Choroid plexus epithelial cell (primary cell): ENCODE data around the gene YWHAG.
A peak's percentile ranks its signal among the peaks of the same experiment; 100 is the strongest.

Source experiments
- DNase-seq: peaks from one replicate; pipeline ENCODE4 v3.0.0-alpha.2; 2010; ENCODE audit warnings: low read depth
- H3K4me3 ChIP-seq: 2 replicates; pipeline ENCODE4 v1.5.1; 2011; ENCODE audit warnings: low read depth, mild to moderate bottlenecking, control low read depth, low read length, moderate library complexity
- TF ChIP-seq, protein P1 (sequence below): conservative IDR thresholded peaks from 2 replicates; pipeline ENCODE4 v1.5.1; 2011; ENCODE audit warnings: low read depth, mild to moderate bottlenecking, control low read depth, inconsistent platforms, low read length, moderate library complexity

Gene YWHAG

DNA sequence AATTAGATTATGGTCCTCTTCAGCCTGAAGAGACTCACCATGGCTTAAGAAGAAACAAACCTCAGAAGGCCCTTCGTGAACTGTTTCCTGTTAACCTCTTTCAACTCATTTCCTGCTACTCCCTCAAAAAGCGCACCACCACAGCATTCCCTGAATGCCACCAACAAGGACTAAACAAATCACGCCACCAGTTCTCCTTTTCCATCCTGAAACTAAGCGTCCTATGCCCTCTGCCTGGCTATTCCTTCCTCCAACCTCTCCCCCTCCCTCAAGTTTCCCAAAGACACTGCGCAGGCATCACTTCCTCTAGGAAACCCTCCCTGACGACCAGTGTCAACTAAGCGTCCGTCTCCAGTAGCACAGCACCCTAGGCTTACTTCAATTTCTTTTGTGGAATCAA, 12.0 kb downstream of the YWHAG start:
- TF ChIP-seq, protein P1, sequence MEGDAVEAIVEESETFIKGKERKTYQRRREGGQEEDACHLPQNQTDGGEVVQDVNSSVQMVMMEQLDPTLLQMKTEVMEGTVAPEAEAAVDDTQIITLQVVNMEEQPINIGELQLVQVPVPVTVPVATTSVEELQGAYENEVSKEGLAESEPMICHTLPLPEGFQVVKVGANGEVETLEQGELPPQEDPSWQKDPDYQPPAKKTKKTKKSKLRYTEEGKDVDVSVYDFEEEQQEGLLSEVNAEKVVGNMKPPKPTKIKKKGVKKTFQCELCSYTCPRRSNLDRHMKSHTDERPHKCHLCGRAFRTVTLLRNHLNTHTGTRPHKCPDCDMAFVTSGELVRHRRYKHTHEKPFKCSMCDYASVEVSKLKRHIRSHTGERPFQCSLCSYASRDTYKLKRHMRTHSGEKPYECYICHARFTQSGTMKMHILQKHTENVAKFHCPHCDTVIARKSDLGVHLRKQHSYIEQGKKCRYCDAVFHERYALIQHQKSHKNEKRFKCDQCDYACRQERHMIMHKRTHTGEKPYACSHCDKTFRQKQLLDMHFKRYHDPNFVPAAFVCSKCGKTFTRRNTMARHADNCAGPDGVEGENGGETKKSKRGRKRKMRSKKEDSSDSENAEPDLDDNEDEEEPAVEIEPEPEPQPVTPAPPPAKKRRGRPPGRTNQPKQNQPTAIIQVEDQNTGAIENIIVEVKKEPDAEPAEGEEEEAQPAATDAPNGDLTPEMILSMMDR, result no peak
- no peak overlapping the region for H3K4me3 ChIP-seq
- peak; percentile 55 for DNase-seq

DNA sequence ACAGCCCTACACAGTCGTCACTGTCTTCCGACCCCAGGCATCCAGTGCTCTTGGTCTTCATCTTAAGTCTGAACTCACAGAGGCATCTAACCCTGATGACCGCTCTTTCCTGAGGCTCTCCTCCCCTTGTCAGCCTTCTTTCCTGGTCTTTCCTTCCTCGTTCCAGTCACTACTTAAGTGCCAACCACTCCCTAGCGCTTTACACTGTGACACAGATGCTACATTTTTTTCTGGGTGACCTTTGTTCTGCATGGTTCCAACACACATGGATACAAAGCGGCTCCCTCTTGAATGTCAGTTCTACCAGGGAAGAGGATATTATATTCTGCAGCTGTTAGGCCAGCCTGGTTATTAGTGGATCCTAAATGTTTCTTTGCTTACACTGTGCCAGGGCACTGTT, 12.7 kb downstream of the YWHAG start:
- TF ChIP-seq, protein P1, result no peak
- H3K4me3 ChIP-seq, result no peak overlapping the region
- DNase-seq, result no peak

DNA sequence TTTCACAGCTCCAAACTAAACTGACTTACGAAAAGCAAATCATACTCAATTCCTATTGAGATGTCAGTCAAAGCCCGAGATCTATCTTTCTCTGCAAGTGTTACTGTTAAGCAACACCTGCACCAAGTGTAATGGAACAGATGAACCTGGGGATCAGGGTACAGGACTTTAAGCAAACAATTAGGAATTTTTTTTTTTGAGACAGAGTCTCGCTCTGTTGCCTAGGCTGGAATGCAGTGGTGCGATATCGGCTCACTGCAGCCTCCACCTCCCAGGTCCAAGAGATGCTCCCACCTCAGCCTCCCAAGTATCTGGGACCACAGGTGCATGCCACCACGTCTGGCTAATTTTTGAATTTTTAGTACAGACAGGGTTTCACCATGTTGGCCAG, 14.9 kb downstream of the YWHAG start:
- DNase-seq, result no peak
- no peak overlapping the region for H3K4me3 ChIP-seq
- TF ChIP-seq, protein P1, result no peak

DNA sequence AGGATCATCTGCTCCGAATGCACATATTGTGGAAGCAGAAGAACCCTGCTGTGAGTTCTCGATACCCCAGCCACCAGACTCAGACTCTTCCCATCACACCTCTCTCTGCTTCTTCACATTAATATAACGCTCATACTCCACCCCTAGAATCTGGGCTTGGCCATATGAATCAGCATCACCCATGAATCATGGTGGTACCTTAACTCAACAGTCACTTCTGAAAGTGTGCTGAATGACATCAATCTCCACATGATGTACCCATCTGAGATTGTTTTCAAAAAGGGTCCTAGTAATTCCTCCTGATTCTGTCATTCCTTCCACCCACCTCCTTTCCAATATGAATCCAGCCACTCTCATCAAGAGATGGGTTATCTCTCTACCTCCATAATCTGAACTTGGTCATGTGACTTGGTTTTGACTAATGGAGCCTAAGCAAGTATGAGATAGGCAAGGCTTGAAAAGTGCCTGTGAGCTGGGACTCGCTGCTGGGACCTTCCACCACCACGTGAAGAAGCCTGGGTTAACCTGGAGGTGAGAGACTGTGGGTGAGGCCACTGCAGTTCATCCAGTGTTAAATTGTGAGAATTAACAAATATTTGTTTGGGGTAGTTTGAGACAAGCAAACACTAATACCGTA, 15.4 kb downstream of the YWHAG start:
- DNase-seq, result peak; percentile 19
- no peak overlapping the region for H3K4me3 ChIP-seq
- TF ChIP-seq, protein P1, result no peak

DNA sequence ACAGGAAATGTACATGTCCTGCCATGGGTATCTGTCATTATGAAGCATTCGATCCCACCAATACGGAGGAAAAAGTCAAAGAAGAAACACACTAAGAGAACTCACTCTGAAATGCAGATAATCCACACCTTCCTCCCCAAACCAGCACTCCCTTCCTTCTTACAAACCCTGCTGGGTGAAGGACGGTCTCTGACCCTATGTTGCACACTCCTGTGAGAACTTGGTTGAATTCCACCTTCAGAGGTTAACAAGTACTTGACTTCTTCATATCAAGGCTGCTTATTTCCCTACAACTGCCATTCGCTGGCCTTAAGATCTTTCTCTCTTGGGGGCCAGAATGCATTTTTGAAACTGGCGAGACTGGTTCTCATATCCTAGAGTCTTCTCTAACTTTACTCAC, 16.6 kb downstream of the YWHAG start:
- no peak for DNase-seq
- no peak overlapping the region for H3K4me3 ChIP-seq
- TF ChIP-seq, protein P1, result no peak

DNA sequence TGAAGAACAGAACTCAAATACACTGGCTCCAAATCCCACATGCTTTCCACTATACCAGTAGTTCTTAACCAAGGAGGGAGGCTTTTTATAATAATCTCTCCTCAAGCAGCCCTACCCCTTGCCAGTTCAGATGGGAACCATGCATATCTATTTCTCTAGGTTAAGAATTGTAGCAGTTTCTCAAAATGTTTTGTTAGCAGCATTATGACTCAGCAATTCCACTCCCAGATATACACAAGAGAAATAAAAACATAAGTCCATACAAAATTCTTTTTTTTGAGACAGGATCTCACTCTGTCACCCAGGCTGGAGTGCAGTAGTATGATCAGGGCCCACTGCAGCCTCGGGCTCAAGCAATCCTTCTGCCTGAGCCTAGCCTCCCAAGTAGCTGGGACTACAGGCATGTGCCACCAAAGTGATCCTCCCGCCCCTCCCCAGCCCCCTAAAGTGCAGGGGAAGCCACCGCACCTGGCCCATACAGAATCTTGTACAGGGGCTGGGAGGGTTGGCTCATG, 18.1 kb downstream of the YWHAG start:
- H3K4me3 ChIP-seq, result no peak overlapping the region
- TF ChIP-seq, protein P1, result no peak
- DNase-seq, result peak; percentile 89
